NCI-H2029 (cell line): Measurements from ENCODE around the gene LRRC8A.
"Not testable (repeated sequence)": the region's sequence is repeated elsewhere in the genome, so short reads cannot be mapped to it uniquely, and the experiment has no call there.

Experiments
- DNase-seq: peaks from one replicate; lab custom pipeline; 2025; lab: John Stamatoyannopoulos, UW

LRRC8A gene

DNA sequence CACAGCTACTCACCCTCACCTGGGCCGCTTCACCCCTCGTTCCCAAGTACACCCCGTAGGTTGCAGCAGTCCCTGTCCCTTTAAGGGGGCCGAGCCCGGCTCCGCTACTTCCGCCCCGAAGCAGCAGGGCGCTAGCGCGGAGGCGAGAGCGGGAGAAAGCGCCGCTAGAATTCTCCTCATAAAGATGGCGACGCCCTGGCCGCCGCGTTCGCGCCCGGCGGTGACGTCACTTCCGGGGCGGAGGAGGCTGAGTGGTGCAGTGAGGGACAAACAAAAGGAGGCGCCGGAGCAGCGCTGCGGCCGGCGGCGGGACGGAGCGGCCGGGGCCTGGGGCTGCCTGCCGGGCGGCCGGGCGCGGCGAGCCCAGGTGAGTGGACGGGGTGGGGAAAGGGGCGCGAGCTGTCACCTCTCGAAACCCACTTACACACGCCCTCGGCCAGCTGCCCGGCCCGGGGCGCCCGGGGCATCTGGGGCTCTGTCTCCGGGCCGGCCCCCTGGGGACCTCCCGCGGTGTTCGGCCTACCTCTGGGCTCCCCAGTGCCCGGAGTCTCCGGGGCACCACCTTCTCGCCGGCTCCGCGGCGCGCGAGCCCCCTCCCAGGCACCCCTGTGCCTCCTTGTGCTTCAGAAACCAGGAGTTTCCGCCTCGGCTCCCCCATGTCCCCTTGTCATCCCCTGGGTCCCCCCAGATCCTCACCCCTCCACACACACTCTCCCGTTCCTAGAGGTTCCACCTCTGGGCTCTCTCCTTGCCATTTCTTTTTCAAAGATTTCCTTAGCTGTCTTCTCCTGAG is at the start of gene LRRC8A, which contains the start of gene KYAT1:
LRRC8A (plus strand) TSS at position 250 of the 793 bp plus-strand sequence. CDS start 25,032 bp downstream, outside the sequence.
KYAT1 (minus strand) TSS at position 67 of the 793 bp plus-strand sequence. CDS start 36,545 bp downstream, outside the sequence.
- peak; percentile 94 for DNase-seq

DNA sequence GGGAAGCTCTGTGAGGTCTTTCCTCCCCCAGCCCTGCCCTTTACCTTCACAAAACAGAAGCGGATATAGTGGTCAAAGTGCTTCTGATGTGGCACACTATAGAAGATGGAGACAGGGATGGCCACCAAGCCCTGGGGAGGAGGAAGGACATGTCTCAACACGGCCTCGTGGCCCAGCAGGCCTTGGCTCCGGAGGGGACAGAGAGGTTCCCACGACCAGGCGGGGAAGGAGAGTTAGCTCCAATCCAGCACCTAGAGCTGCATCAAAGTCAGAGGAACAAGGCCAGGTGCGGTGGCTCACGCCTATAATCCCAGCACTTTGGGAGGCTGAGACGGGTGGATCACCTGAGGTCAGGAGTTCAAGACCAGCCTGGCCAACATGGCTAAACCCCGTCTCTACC is 48.2 kb upstream of the LRRC8A start:
- no peak for DNase-seq

DNA sequence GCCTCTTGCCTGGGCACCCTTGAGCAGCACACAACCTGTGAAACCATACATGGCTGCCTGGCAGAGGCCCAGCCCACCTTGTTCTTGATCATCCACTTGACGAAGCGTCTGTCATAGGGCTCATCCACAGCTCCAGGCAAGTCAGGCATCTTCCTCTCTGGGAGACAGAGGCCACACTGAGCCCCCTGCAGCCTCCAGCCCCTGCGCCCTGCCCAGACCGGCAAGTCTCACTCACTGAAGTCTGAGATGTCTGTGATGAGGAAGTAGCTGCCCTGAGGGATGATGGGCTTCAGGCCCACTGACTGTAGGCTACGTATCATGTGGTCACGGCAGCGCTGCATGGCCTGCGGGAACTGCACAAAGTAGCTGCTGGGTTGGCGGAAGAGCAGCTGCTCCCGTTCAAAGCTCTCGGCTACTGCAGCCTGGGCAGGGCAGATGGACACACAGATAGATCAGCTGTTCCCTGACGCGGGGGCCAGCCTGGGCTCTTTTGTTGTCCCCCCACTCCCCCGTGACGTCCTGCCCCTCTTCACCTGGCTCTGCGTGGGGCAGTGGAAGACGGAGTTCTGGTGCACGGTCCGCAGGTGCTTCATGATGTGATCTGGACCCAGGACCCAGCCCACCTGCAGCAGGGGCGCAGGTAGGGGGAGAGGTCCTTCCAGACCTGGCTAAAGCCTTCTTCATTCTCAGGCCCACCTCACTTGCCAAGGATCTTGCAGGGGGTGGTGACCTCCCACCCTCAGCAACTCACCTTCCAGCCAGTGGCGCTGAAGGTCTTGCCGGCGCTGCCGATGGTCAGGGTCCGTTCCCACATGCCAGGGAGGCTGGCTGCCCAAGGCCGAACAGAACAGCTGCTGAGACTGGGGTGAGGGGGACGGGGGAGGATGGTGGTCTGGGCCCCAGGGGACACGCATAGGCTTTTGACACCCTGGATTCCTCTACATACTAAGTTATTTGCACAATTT is 46.4 kb upstream of the LRRC8A start:
- no peak for DNase-seq

DNA sequence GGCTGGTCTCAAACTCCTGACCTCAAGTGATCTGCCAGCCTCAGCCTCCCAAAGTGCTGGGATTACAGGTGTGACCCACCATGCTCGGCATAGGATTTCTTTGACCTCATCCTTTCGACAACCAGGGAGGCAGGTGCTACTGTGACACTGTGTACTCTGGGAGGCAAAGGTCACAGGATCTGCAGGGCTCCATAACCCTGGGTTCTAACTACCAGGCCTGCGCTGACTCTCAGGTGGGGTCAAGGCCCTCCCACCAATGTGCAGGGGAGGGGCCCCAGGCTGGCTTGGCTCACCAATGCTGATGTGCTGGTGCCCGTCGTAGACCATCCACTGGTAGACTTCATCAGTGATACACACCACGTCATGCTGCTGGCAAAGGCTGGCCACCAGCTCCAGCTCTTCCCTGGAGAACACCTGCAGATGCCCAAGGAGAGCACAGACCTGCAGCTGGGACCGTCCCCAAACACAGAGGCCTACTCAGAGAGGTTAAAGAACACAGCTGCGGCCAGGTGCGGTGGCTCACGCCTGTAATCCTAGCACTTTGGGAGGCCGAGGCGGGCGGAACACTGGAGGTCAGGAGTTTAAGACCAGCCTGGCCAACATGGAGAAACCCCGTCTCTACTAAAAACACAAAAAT is 45.3 kb upstream of the LRRC8A start:
- no peak for DNase-seq

DNA sequence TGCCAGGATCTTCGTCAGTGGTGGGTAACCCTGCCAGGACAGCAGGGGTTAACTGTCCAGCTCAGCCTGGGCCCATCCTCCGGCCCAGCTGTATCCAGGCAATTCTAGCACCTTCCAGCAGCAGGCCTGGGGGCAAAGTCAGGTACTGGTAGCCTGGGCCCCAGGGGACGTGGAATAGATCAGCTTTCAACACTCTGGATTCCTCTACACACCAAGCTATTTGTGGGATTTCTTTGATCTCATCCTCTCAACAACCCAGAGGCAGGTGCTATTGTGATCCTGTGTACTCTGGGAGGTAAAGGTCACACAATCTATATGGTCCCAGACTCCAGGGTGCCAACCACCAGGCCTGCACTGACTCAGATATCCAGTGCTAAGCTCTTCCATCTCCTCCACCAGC is 43.6 kb upstream of the LRRC8A start:
- DNase-seq = no peak

DNA sequence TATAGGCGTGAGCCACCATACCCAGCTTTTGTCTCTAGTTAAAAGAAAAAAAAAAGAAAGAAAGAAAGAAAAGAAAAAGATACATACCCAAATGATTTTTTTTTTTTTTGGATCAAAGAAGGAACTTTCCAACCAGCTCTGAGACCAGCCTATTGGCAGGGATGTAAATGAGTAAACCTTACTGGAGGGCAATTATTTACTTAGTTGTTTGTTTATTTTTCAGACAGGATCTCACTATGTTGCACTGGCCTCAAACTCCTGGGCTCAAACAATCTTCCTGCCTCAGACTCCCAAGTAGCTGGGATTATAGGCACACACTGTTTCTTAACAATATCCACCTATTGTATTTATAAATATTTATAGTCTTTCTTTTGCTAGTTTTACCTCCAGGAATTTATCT is 41.4 kb upstream of the LRRC8A start:
- no peak for DNase-seq

DNA sequence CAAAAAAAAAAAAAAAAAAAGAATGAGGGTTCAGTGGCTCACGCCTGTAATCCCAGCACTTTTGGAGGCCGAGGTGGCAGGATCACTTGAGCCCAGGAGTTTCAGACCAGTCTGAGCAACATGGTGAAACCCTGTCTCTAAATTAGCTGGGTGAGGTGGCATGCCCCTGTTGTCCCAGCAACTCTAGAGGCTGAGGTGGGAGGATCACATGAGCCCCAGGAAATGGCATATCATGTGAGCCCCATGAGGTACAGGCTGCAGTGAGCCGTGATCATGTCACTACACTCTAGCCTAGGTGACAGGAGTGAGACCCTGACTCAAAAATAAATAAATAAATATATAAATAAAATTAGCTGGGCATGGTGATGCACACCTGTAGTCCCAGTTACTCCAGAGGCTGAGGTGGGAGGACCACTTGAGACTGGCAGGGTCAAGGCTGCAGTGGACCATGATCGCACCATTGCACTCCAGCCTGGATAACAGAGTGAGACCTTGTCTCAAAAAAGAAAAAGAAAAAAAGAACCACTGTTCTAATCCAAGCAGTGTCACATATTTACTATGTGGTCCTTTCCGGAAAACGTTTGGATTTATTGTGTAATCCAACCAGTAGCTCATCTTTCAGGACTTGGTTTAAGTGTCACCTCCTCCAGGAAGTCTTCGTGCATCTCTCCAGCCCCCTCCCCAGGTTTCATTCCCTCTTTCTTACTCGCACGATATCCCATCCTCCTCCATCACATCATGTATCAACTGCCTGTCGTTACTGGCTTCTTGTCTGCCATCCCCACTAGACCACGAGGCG is 40.0 kb upstream of the LRRC8A start:
- DNase-seq = no peak

DNA sequence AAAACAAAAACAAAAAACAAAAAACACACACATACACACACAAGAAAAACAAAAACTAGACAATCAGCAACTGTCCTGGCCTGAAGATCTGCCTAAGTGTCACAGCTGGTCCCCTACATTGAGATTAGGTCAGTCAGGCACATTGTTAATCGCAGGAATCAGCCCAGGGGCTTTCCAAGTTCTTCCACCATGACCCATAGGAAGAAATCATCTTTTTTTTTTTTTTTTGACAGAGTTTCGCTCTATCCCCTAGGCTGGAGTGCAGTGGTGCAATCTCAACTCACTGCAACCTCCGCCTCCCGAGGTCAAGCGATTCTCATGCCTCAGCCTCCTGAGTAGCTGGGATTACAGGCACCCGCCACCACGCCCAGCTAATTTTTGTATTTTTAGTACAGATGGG is 38.8 kb upstream of the LRRC8A start:
- not testable (repeated sequence) for DNase-seq

DNA sequence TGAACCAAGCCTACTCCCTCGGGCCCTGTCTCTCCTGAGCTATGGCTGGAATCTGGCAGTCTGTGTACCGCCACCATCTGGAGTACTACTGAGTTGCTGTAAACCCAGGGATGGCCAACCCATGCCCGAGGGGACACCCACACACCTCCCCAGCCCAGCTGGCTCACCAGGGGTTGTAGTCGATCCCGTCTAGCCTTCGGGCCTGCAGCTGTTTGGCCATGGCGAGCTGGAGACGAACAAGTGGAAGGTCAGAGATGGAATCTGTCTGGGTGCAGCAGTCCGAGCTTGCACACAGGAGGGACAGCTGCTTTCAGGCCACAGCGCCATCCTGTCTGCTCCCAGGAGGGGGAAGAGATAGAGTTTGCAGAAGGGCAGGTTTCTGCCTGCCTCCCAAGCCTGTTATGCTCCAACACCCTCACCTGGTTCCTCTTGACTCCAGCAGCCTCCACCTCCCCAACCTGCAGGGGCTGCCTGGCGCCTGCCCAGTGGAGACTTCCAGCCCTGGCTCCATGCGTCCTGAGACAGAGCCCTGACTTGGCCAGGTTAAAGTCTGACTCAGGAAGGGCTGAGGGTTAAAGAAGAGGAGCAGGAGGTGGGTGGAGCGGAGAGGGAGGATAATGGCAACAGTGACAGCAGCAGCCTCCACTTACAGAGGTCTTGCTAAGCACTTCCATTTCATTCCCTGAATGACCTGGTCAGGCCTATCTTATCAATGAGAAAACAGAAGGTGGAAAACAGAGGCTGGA is 36.6 kb upstream of the LRRC8A start:
- no peak for DNase-seq

DNA sequence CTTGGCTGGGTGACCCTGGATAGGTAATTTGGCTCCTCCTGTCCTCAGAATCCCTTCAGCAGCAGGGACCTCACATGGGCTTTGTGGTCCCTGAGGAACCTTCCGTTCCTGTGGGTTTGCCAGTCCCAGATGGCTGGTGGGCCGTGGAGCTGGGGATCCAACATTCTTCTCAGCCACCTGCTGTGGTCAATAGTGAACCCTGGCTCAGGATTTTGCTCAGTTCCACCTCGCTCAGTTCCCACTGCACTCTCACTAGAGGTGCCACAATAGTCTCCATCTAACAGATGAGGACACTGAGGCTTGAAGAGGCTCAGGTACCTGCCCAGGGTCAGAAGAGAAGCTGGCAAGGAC is 35.3 kb upstream of the LRRC8A start:
- no peak for DNase-seq

DNA sequence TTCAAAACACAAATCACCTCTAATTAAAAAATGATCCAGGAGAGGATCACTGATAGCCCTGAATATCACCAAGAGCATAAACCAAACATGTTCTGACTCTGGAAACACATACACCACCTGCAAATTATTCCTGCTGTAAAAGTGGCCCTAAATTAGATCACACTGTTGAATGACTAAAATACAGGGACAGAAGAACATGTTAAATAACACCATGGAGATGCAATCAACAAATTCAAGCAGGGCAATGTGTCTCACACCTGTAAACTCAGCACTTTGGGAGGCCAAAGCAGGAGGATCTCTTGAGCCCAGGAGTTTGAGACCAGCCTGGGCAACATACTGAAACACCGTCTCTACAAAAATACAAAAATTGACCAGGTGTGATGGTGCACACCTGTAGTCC is 34.1 kb upstream of the LRRC8A start:
- DNase-seq = no peak

DNA sequence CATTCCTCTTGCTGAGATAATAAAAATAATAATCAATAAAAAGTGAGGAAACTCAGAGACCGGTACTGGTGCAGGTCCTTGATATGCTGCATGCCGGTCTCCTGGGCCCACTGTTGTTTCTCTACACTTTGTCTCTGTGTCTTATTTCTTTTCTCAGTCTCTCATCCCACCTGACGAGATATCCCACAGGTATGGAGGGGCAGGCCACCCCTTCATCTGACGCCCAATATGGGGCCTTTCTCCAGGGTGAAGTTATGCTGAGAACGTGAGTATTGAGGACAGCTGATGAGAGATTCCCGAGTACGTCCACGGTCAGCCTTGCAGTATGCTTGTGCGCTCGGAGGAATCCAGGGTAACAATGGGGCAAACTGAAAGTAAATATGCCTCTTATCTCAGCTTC is 30.9 kb upstream of the LRRC8A start:
- not testable (repeated sequence) for DNase-seq

DNA sequence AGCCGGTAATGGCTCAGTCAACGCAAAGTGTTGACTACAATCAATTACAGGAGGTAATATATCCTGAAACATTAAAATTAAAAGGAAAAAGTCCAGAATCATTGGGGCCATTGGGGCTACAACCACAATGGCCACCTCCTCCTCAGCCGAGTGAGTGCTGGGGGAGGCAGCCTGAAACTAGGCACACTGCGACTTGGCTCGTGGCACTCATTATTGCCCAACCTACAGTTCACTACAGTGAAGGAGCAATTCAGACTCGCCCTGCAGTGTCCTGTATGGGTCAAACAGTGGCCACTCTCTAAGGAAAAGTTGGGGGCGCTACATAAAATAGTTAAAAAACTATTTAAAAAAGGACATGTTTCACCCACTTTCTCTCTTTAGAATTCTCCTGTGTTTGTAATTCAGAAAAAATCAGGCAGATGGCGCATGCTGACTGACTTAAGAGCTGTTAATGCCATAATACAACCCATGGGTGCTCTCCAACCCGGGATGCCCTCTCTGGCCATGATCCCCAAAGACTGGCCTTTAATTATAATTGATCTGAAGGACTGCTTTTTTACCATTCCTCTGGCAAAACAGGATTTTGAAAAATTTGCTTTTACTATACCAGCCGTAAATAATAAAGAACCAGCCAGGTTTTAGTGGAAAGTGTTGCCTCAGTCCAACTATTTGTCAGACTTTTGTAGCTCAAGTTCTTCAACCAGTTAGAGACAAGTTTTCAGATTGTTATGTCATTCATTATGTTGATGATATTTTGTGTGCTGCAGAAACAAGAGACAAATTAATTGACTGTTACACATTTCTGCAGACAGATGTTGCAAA is 29.9 kb upstream of the LRRC8A start:
- DNase-seq = not testable (repeated sequence)

DNA sequence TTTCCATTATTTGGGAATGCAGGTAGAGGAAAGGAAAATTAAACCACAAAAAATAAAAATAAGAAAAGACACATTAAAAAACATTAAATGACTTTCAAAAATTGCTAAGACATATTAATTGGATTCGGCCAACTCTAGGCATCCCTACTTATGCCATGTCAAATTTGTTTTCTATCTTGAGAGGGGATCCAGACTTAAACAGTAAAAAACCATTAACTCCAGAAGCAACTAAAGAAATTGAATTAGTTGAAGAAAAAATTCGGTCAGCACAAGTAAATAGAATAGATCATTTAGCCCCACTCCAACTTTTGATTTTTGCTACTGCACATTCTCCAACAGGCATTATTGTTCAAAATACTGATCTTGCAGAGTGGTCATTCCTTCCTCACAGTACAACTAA is 29.3 kb upstream of the LRRC8A start:
- not testable (repeated sequence) for DNase-seq

DNA sequence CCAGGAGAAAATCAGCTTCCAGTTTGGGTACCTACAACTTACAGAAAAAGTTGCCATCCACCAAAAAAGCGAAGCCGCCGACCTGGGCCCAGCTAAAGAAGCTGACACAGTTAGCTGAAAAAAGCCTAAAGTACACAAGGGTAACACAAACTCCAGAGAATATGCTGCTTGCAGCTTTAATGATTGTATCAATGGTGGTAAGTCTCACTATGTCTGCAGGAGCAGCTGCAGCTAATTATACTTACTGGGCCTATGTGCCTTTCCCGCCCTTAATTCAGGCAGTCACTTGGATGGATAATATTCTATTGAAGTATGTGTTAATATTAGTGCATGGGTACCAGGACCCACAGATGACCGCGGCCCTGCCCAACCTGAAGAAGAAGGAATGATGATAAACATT is 27.5 kb upstream of the LRRC8A start:
- DNase-seq = not testable (repeated sequence)

DNA sequence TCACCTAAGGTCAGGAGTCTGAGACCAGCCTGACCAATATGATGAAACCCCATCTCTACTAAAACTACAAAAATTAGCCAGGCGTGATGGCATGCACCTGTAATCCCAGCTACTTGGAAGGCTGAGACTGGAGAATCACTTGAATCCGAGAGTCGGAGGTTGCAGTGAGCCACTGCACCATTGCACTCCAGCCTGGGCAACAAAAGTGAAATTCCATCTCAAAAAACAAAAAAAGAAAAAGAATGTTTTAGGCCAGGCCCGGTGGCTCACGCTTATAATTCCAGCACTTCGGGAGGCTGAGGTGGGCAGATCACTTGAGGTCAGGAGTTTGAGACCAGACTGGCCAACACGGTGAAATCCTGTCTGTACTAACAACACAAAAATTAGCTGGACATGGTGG is 23.5 kb upstream of the LRRC8A start:
- DNase-seq = not testable (repeated sequence)

DNA sequence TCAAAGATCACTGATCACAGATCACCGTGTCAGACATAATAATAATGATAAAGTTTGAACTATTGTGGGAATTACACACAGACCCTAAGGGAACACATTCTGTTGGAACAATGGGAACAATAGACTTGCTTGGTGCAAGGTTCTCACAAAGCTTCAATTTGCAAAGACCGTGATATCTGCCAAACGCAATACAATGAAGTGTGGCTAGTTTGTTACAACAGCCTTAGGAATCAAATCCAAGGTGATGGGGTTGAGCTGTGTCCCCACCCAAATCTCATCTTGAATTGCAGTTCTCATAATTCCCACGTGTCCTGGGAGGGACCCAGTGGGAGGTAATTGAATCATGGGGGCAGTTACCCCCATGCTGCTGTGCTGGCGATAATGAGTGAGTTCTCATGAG is 21.0 kb upstream of the LRRC8A start:
- no peak for DNase-seq

DNA sequence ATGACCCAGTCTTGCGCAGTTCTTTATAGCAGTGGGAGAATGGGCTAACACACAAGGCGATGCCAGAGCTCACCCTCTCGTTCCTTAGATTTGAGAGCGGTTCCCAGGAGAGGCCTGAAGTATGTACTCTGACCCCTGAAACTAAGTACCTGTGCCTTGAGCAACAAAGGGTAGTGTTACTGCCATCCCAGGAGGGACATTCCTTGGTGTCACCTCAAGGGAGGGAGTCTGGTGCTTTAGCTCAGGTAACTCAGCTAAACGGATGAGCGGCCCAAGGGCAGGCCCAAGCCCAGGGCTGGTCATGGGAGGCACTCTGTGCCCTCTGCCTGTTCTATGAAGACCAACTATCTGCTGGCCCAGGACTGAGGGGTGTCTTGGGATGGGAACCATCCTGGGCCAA is 20.4 kb upstream of the LRRC8A start:
- no peak for DNase-seq

DNA sequence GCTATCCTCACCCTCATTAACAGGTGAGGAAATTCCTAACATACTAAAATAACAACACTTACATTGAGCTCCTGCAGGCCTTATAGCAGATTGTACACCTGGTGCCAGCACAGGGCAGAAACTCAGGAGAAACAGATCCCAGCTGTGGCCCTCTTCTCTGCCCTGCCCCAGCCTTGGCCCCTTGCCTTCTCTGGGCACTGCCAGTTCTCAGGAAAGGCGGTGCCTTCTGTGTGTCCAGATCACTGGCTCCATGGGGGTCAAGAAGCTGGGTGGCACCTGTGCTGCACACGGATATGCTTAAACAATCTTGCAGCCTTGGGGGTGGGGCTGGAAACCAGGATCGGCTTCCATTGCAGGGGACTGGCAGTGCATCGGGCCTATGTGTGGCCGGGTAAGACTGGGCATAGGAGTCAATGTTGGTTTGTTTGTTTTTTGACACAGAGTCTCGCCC is 19.5 kb upstream of the LRRC8A start:
- no peak for DNase-seq

DNA sequence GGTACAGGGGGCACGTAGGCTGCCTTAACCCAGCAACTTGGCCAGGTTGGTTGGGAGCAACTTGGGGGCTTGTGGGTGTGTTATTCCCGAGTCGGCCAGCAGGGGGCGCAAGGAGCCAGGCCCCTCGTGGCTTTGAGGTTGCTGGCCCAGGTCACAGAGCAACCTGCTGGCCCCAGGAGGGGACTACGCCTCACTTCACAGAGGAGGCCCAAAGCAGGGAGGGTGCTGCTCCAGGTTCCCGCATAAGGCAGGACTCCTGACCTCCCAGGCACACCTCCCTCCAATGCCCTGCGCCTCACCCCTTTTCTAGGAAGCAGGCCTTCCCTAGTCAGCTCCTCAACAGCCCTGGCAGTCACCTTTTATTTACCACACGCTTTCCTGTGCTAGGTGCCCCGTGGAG is 18.3 kb upstream of the LRRC8A start:
- peak; percentile 48 for DNase-seq
